Esophagus squamous epithelium (tissue), 4 donors: Measurements from ENCODE around the gene PCBP2.

ENCODE experiments used
- POLR2A ChIP-seq, 4 donors: fragments of 450-650 bp; IDR thresholded peaks; one replicate each; pipeline ENCODE4 v1.6.1; 2017; ENCODE audit warnings: antibody characterized with exemption in 4 of 4, mild to moderate bottlenecking in 4 of 4, moderate library complexity in 3 of 4
- TF ChIP-seq, protein P1 (sequence below), 6 experiments: fragments of 450-650 bp in 4 of 6; fragments of 200-600 bp in 2 of 6; sonication (generic) in 2 of 6; IDR thresholded peaks; one replicate each; pipeline ENCODE4 v1.5.1; 2016 to 2019; ENCODE audit warnings: antibody characterized with exemption in 6 of 6, mild to moderate bottlenecking in 4 of 6, moderate library complexity in 4 of 6

DNA sequence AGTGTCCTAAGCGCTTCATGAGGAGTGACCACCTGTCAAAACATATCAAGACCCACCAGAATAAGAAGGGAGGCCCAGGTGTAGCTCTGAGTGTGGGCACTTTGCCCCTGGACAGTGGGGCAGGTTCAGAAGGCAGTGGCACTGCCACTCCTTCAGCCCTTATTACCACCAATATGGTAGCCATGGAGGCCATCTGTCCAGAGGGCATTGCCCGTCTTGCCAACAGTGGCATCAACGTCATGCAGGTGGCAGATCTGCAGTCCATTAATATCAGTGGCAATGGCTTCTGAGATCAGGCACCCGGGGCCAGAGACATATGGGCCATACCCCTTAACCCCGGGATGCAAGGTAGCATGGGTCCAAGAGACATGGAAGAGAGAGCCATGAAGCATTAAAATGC, 41.0 kb upstream of the PCBP2 start:
- TF ChIP-seq, protein P1, sequence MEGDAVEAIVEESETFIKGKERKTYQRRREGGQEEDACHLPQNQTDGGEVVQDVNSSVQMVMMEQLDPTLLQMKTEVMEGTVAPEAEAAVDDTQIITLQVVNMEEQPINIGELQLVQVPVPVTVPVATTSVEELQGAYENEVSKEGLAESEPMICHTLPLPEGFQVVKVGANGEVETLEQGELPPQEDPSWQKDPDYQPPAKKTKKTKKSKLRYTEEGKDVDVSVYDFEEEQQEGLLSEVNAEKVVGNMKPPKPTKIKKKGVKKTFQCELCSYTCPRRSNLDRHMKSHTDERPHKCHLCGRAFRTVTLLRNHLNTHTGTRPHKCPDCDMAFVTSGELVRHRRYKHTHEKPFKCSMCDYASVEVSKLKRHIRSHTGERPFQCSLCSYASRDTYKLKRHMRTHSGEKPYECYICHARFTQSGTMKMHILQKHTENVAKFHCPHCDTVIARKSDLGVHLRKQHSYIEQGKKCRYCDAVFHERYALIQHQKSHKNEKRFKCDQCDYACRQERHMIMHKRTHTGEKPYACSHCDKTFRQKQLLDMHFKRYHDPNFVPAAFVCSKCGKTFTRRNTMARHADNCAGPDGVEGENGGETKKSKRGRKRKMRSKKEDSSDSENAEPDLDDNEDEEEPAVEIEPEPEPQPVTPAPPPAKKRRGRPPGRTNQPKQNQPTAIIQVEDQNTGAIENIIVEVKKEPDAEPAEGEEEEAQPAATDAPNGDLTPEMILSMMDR (IDR thresholded peaks at IDR 0.05), result no peak
- no peak for TF ChIP-seq POLR2A (IDR thresholded peaks at IDR 0.05)
